ENCODE results near the gene TRPM6.

DNA sequence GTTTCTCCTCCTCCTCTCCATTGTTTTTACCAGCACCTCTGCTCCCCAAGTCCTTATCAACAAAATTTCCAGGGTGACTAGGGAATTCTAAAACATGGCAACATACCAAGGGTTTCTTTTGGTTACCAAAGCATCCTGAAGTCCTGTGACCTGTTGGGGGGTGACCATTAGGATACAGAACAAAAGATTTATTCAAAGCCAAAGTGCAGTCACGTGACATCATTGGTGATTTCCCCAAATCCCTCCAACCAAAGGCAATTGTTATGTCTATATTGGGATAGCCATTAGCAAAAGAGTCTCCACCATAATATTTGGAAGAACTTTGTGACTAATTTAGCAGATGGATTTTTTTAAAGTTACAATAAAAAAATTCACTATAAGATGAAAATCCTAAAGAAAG, 168.4 kb downstream of the TRPM6 start:
- TF ChIP-seq EZH2 (IDR thresholded peaks at IDR 0.05; ENCODE audit: insufficient read depth, poor library complexity, severe bottlenecking) (no peak), EZH2phosphoT487 (IDR thresholded peaks at IDR 0.05; ENCODE audit: insufficient read depth, low read depth) (no peak)
